RWPE1 (cell line): Measurements from ENCODE around the gene ITGAL.
A peak's percentile ranks its signal among the peaks of the same experiment; 100 is the strongest.

Experiments used
- CTCF ChIA-PET: fragments of 350-600 bp; sonication (Branson Sonifier 250); formaldehyde crosslinking; extraction: SDS; loops from one replicate; lab custom pipeline; 2021; lab: Yijun Ruan, JAX
- POLR2A ChIA-PET: fragments of 400-600 bp; formaldehyde crosslinking; extraction: SDS; loops from one replicate; lab custom pipeline; 2020; ENCODE audit warnings: antibody characterized with exemption; ENCODE audit not compliant: low non-redundant PET; lab: Yijun Ruan, JAX
- DNase-seq: peaks from one replicate; pipeline ENCODE4 v3.0.0; 2012; ENCODE audit warnings: low spot score
- H3K27ac ChIP-seq: fragments of 450-650 bp; 2 replicates; pipeline ENCODE4 v1.5.1; 2017
- CTCF ChIP-seq: fragments of 450-650 bp; conservative IDR thresholded peaks from 2 replicates; pipeline ENCODE4 v1.5.1; 2017; ENCODE audit warnings: low read depth, mild to moderate bottlenecking

The ITGAL gene

DNA sequence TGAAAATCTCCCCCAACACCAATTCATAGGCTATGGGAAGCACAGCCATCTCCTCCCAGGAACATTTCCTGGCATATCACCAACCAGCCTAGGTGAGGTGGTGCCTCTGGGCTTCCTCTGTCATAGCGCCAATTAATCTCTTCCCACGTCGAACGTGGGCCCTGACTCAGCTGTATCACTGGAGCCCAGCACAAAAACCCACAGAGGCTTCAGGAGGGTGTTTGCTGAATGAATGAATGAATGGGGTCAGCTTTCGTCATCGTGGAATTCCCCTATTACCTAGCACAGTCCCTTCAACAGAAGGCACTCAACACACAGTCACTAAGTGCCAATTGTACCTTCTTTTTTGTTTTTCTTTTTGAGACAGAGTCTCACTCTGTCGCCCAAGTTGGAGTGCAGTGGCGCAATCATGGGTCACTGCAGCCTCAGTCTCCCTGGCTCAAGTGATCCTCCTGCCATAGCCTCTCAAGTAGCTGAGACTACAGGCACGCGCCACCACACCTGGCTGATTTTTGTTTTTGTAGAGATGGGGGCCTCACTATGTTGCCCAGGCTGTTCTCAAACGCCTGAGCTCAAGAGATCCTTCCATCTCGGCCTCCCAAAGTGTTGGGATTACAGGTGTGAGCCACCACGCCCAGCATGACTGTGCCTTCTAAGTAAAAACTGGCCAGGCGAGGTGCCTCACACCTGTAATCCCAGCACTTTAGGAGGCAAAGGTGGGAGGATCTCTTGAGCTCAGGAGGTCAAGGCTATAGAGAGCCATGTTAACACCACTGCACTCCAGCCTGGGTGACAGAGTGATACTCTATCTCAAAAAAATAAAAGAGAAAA lies 94.8 kb downstream of the ITGAL start:
- DNase-seq = peak; percentile 25
- CTCF ChIA-PET = no interaction called here
- POLR2A ChIA-PET = interaction anchor here (0.6 kb wide), 2 partner anchors 122 to 431 kb away, joined by 3 read pairs; no protein-coding TSS in a partner anchor
- H3K27ac ChIP-seq = peak overlapping the region; percentile 95
- no peak for TF ChIP-seq CTCF

DNA sequence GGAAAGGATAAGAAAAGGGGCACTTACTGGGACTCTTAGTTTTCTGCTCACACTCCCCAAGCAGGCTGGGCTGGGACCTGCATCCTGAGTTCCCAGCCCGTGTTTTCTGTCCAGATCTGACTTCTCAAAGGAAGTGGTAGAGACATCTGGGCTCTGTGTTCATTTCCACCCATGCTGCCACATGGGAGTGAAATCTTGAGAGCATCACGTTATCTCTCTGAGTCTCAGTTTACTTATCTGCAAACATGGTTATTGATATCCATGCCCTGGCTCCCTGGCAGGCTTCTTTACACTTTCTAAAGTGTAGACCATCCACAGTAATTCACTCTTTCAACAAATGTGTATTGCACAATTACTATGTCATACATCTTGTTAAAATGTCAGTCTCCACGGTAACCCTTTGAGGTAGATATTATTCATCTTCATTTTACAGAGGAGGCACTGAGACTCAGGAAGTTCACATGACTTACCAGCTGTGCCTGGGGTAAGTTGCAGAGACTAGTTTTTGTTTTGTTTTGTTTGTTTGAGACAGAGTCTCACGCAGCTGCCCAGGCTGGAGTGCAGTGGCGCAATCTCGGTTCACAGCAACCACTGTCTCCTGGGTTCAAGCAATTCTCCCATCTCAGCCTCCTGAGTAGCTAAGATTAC lies 95.6 kb downstream of the ITGAL start:
- TF ChIP-seq CTCF = no peak
- DNase-seq = peak; percentile 85
- POLR2A ChIA-PET = interaction anchor here (0.5 to 0.7 kb wide), 5 partner anchors 18 to 431 kb away, joined by 3 to 5 read pairs (median 3); partner anchors contain the start of gene ZNF785
- H3K27ac ChIP-seq = peak overlapping the region; percentile 95
- CTCF ChIA-PET = no interaction called here

DNA sequence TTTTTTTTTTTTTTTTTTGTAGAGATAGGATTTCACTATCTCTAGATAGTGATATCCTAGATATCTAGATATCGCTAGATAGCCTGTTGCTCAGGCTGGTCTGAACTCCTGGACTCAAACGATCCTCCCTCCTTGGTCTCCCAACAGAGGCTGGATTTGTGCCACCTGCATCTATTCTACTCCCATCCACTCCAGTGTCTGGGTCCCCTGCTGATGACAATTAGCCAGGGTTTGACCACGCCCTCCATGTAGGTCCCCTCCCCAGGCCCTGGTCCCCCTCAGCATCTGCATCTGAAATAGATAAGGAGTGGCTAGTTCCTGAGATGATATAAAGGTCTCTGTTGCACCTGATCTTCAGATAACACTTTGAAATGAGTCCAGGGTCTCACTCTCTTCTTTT lies 96.7 kb downstream of the ITGAL start:
- ChIA-PET POLR2A (no interaction called here), CTCF (no interaction called here)
- TF ChIP-seq CTCF = no peak
- DNase-seq = no peak
- H3K27ac ChIP-seq = peak overlapping the region; percentile 95

- ChIA-PET CTCF (interaction anchor here (0.6 kb wide), 1 partner anchor 233 kb away, joined by 3 read pairs; no protein-coding TSS in a partner anchor), POLR2A (no interaction called here)
- DNase-seq = no peak
- TF ChIP-seq CTCF = no peak
- peak overlapping the region; percentile 95 for H3K27ac ChIP-seq
These were observed 97.4 kb downstream of the ITGAL start for GRCh38 chr16:30569746-30570635.

GRCh38 chr16:30570636-30571444 lies 98.3 kb downstream of the ITGAL start:
- ChIA-PET CTCF (interaction anchor here (0.6 to 1.0 kb wide), 4 partner anchors 12 to 233 kb away, joined by 3 to 5 read pairs (median 4); partner anchors contain the start of gene ZNF764), POLR2A (interaction anchor here (1.5 kb wide), 1 partner anchor 16 kb away, joined by 3 read pairs; no protein-coding TSS in a partner anchor)
- no peak for DNase-seq
- peak overlapping the region; percentile 95 for H3K27ac ChIP-seq
- no peak for TF ChIP-seq CTCF
